HG03378 (cell line): ENCODE data around the gene STK32C.

Source experiments
- ATAC-seq: cut with Tn5 transposase; IDR thresholded peaks from one replicate; pipeline ENCODE4 v1.9.1; 2021; ENCODE audit warnings: mild to moderate bottlenecking, moderate library complexity; ENCODE audit not compliant: unreplicated experiment

STK32C gene

DNA sequence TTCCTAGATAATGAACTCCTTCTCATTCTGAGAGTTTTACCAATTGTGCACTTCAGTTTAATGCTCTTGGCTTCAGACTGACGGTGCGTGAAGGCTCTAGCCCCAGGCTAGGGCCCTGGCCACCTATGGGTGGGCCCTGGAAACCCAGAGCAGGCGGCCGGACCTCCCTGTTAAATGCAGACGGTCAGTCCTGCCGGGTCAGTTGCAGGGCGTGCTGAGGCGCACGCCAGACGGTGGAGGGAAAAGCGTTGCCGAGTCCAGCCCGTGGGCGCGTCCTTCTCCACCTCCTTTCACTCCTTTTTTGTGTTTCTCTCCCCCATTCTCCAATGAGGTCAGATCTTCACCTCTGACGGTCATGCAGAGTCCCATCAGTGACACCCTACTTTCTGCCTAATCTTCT, 118.7 kb downstream of the STK32C start:
- no peak for ATAC-seq

DNA sequence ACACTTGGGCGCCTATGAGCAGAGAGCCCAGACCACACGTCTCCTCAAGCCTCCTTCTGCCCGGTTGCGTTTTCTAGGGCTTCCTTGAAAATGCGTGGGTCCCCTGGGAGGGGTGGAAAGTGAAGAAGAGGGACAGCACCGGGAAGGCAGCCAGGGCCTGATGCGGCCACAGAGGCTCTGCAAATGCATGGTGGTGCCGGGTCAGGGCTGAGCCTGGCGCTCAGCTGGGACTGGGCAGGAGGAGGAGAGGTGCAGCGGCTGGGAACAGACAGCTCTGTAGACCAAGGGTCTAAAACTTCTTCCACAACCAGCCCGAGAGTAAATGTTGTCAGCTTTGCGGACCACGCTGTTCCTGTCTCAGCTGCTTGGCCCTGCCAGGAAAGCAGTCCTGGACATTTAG, 119.4 kb downstream of the STK32C start:
- no peak for ATAC-seq

GRCh38 chr10:132187430-132188138, 120.2 kb downstream of the STK32C start:
- ATAC-seq, result no peak

GRCh38 chr10:132186488-132187429, 121.0 kb downstream of the STK32C start, which contains the start of gene DPYSL4:
Gene DPYSL4 (plus strand): TSS chr10:132186948. CDS start chr10:132187064, 116 bp downstream.
- no peak for ATAC-seq

GRCh38 chr10:132185601-132186487, 121.9 kb downstream of the STK32C start:
- no peak for ATAC-seq

GRCh38 chr10:132184816-132185593, 122.7 kb downstream of the STK32C start:
- no peak for ATAC-seq

DNA sequence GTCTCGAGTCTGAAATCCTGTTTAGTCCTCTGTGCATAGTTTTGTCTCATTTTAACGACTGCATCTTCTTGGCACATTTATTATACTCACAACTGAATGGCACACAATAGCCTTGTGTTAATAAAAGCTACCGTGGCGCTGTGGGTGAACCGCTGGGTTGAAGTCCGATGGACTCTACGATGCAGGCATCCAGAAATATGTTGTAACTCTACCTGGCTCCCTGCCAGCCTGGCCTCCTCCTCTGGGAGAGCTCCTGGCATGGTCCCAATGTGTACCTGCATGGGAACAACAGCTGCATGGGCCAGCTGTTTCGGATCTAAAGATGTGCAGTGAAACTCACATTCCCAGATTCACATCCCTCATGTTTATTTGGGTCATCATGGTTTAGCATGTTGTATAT, 124.7 kb downstream of the STK32C start:
- ATAC-seq, result no peak

- no peak for ATAC-seq
Observed at GRCh38 chr10:132182591-132182990, 125.2 kb downstream of the STK32C start.

DNA sequence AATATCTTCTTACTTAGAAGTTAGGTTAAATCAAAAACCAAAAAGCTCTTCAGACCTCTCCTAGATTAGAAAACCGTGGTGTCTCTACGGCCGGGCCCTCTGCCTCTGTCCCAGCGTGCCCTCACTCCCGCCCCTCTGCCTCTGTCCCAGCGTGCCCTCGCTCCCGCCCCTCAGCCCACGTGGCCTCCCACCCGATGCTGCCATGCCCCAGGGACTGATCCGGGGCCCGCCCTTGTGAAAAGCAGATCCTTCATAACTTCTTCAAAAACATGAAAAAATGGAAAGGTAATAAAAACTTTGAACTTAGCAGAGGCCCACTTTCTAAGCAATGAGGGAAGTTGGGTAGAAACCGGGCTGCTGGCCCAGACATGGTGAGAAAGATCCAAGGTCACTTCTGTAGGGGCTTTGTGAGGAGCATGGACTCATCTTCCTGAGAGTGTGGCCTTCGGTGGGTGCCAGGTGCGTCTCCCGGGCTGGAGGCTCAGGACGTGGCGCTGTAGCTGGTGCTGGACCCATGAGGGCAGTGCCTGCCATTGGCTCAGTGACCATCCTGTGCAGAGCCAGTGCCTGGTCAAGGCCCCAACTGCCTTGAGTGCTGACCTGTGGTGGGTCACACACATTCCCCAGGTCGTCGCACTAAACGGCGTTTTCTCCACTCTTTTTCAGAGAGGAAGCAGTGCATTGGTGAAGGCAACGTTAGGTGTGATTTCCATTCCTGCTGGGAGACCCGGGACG, 125.9 kb downstream of the STK32C start:
- ATAC-seq, result no peak

DNA sequence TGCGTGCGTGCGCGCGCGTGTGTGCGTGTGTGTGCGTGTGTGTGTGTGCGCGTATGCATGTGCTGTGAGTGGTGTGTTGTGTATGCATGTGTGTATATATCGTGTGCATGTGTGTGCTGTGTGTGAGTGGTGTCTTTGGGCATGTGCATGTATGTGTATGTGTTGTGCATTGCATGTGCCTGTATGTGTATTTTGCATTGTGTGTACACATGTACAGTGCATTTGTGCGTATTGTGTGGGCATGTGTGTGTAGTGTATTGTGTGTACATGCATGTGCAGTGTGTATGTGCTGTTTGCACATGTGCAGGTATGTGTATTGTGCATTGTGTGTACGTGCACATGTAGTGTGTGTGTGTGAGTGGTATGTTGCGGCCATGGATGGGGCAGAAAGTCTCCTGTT, 127.0 kb downstream of the STK32C start:
- no peak for ATAC-seq

DNA sequence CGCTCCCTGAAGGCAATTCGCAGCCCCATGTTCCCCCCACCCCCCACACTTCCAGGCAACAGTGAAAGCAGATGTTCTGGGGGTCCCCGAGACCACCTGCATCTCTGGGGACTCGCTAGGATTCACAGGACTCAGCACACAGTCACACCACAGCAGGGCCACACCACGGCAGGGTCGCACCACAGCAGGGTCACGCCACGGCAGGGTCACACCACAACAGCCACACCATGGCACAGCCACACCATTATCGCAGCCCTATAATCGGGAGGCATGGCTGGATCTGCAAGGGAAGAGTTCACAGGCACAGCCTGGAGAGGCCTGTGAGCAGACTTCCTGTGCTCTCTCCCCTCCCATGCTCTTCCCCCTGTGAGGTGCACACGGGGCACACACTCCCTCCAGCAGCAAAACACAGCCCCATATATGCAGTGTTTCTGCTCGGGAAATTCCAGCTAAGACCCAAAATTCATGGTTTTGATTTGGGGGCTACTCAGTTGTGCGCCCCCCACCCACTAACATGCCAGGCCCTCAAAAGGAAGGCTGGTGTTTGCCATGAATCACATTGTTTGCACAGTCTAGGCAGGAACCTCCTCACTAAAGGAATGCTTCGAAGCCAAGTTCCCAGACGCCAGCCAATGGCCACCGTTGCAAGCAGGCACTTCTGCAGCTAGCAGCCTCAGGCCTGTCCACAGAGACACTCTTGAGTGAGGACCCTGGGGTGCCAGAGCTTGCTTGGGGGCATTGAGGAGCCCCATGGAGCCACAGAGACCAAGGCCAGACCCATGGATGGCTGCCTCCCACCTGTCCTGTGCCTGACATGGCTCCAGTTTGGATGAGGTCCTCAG, 128.0 kb downstream of the STK32C start:
- no peak for ATAC-seq

- ATAC-seq, result no peak
Observed at GRCh38 chr10:132178672-132179545, 128.8 kb downstream of the STK32C start.

DNA sequence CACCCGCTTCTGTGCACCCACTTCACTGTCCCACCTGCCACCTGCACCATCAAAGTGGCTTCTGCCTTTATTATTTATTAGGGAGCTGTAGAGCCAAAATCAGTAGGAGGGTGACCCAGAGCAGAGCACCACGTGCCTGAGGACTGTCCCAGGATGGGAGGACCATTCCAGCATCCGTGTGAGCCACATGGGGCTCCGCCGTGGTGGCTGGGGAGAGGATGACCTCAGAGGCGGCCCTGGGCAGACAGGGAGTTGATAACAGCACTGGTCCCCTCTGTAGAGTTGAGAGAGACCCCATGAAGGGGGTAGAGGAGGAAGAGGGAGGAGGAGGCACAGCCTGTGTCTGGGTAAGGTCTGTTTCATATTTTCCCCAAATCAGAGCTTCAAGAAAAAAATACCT, 129.7 kb downstream of the STK32C start:
- ATAC-seq, result no peak

DNA sequence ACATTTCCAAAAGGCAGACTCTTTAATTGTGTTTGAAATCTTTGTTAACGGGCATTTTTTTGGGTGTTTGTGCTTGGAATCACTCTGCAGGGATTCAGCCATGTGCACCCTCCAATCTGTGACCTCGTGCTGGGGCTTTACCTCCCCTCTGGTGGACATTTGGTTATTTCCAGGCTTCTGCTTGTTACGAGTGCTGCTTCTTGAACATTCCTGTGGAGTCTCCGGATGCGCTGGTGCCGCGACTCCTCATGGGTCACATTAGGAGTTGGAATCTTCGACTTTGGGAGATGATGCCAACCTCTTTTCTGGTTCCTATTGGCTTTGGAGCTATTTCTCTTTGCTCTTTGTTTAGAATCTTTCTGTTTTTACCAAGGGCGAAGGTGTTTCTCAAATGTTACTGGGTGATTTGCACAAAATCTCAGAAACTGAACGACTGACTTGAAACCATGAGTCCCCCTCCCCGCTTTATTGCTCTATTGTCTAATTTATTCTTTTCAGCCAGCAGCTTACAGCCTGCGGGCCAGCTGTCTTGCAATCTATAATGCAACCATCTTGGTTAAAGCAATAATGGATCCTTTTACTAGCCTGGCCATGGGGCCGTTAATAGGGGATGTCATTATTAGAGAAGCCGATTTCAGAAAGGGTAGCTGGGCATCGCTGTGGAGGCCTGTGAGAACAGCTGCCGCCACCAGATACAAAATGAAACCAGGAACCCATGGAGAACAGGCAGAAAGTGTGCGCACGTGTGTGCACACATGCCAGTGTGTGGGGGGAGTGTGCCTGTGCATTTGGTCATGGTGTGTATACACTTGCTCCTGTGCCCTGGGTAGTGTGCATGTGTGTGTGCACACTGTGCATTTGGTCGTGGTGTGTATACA, 130.9 kb downstream of the STK32C start:
- no peak for ATAC-seq

DNA sequence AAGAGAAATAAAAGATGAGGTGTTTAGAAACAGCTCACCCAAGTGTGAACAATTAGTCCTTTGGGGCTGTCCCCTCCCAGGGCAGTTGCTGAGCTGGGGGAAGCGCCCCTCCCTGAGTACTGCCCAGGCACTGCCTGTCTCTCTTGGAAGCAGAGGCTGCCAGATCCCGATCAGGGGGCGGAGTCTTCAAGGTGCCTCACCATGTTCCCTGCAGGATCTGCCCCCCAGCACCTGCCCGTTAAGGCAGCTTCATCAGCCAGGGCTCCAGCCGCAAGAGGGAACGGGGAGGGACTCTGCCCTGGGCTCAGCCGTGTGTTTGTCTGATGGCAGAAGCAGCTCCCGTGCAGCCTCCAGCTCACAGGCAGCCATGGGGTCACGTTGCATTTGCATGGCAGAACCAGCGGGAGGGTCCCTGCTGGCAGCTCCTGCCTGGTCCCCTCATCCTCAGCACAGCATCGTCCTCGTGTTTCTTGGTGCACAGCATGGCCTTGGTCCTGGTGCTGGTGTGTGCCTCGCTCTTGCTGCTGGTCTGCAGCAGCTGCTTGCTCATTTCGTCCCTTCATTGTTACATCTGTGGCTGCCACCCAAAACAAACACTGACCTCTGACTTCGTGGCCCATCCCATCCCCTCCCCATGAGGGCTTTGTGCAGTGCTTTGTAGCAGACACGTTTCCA, 131.7 kb downstream of the STK32C start:
- no peak for ATAC-seq

DNA sequence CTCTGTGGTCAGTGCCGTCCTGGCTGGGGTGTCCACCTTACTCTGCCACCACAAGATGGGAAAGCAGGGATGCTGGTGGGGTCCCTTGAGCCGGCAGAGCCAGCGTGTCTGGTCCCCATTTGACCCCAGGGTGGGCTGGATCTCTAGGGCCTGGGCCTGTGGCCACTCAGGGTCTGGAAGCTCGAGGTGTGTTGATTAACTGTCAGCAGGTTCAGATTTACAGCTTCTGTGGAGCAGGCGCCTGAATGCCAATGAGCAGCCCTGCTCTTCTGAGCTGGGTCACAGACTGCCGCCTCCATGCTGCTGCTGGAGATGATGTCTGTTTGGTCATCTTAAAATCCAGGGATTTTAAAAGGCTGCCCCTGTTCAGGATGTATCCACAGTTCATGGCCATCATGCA, 132.3 kb downstream of the STK32C start:
- ATAC-seq, result no peak
